GM12874 (cell line): ENCODE results near the gene PHACTR1.

Experiments used
- CTCF ChIP-seq: IDR thresholded peaks from 2 replicates; pipeline ENCODE4 v1.5.1; 2011; ENCODE audit warnings: low read depth, mild to moderate bottlenecking, control low read depth, low read length, moderate library complexity; ENCODE audit not compliant: insufficient read depth

PHACTR1 gene

GRCh38 chr6:13098006-13098405 is 381.4 kb downstream of the PHACTR1 start:
- no peak for TF ChIP-seq CTCF

GRCh38 chr6:13098793-13099570 is 382.4 kb downstream of the PHACTR1 start:
- TF ChIP-seq CTCF = no peak

GRCh38 chr6:13099771-13100170 is 383.2 kb downstream of the PHACTR1 start:
- no peak for TF ChIP-seq CTCF

- no peak for TF ChIP-seq CTCF
Measured at GRCh38 chr6:13101409-13101808, 384.8 kb downstream of the PHACTR1 start.

GRCh38 chr6:13101985-13102384 is 385.4 kb downstream of the PHACTR1 start:
- no peak for TF ChIP-seq CTCF

GRCh38 chr6:13103169-13103568 is 386.6 kb downstream of the PHACTR1 start:
- TF ChIP-seq CTCF = no peak

- TF ChIP-seq CTCF = no peak
Measured at GRCh38 chr6:13105139-13105538, 388.6 kb downstream of the PHACTR1 start.

- TF ChIP-seq CTCF = no peak
Measured at GRCh38 chr6:13112921-13113320, 396.4 kb downstream of the PHACTR1 start.
